HG03103 (cell line): ENCODE data around the gene FNBP1L.

Experiments used
- ATAC-seq: cut with Tn5 transposase; IDR thresholded peaks from one replicate; pipeline ENCODE4 v1.9.1; 2021; ENCODE audit warnings: low read depth; ENCODE audit not compliant: unreplicated experiment

Gene FNBP1L

DNA sequence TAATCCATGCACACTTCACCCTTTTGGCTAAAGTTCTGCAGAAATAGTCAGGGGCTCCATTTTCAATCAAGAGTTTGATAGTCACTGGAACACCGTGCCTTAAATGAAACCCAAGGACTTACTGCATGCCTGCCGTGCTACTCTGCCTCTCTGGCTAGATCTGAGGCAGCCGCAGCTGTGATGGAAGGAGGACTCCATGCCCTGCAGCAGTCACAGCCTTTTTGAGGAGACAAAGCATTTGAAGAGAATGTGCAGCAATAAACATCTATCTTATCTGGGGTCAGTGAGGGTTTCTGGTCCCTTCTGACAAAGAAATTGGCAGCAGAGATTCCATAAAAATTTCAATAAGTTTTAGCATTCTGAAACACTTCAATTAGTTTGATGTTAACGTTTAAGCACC lies 155.7 kb downstream of the FNBP1L start:
- no peak for ATAC-seq
